Astrocyte (in vitro differentiated cells and primary cell): ENCODE measurements around the gene SUSD6.

ENCODE experiments used
- CTCF ChIP-seq: IDR thresholded peaks from 2 replicates; pipeline ENCODE4 v1.5.1; 2011; ENCODE audit warnings: low read depth, mild to moderate bottlenecking, inconsistent platforms, low read length, moderate library complexity; ENCODE audit not compliant: insufficient read depth
- EZH2 ChIP-seq: IDR thresholded peaks from 2 replicates; pipeline ENCODE4 v1.6.1; 2012; ENCODE audit warnings: mild to moderate bottlenecking, low read length, inconsistent platforms; ENCODE audit not compliant: insufficient read depth

GRCh38 chr14:69615496-69616407 is 4.4 kb downstream of the SUSD6 start:
- TF ChIP-seq CTCF (no peak), EZH2 (no peak)
